ENCODE measurements around the gene NOP9. TPM values are rescaled to one million over a fixed set of nuclear protein-coding genes. Genes with fewer than 3 reads are reported as not detected.

Gene NOP9
- total and polyA plus RNA-seq, 2 experiments from 2014 or later, result 3.7 to 13.2 TPM

- TF ChIP-seq CTCF (IDR thresholded peaks at IDR 0.05; ENCODE audit: poor library complexity), result no peak
- no peak for TF ChIP-seq EZH2phosphoT487 (IDR thresholded peaks at IDR 0.05; ENCODE audit: low read depth, severe bottlenecking, unreplicated experiment)
- no peak for TF ChIP-seq EZH2 (IDR thresholded peaks at IDR 0.05; ENCODE audit: borderline replicate concordance)
- H3K36me3 ChIP-seq (replicated peaks; ENCODE audit: insufficient read depth, low read depth), result no peaks in the 10 kb centered on the region
- H3K27me3 ChIP-seq, result no peaks in the 10 kb centered on the region
- no peaks in the 10 kb centered on the region for H3K9me2 ChIP-seq (replicated peaks; ENCODE audit: insufficient read depth)
- no peak overlapping the region for H3K4me2 ChIP-seq
- WGBS (ENCODE audit: low lambda C conversion rate, missing lambda C conversion rate), result 77% methylated on average over 6 of the region's 6 CpGs
- H3K9me3 ChIP-seq (ENCODE audit: low read depth), result no peaks in the 10 kb centered on the region
- no peaks in the 10 kb centered on the region for H3K4me1 ChIP-seq (ENCODE audit: insufficient read depth)
- H2AFZ ChIP-seq, result no peak overlapping the region
- no peaks in the 10 kb centered on the region for H4K20me1 ChIP-seq (ENCODE audit: insufficient read depth, poor library complexity, severe bottlenecking)
- H3K27ac ChIP-seq, result no peak overlapping the region
- no peak for DNase-seq (ENCODE audit: low spot score)
- H3K79me2 ChIP-seq, result no peaks in the 10 kb centered on the region
- no peak overlapping the region for H3K4me3 ChIP-seq
Observed at GRCh38 chr14:24264298-24264697, 35.4 kb upstream of the NOP9 start.

GRCh38 chr14:24266344-24267244 lies 33.1 kb upstream of the NOP9 start:
- Histone ChIP-seq H3K4me1 (ENCODE audit: insufficient read depth) (no peaks in the 10 kb centered on the region), H3K4me2 (no peak overlapping the region), H3K79me2 (no peaks in the 10 kb centered on the region), H4K20me1 (ENCODE audit: insufficient read depth, poor library complexity, severe bottlenecking) (no peaks in the 10 kb centered on the region), H3K4me3 (no peak overlapping the region), H3K9me2 (replicated peaks; ENCODE audit: insufficient read depth) (no peaks in the 10 kb centered on the region), H3K27ac (no peak overlapping the region), H3K27me3 (no peaks in the 10 kb centered on the region), H3K9me3 (ENCODE audit: low read depth) (no peaks in the 10 kb centered on the region), H2AFZ (no peak overlapping the region), H3K36me3 (replicated peaks; ENCODE audit: insufficient read depth, low read depth) (no peaks in the 10 kb centered on the region)
- DNase-seq (ENCODE audit: low spot score), result no peak
- WGBS (ENCODE audit: low lambda C conversion rate, missing lambda C conversion rate), result 84% methylated on average over 17 of the region's 18 CpGs
- no peak for TF ChIP-seq EZH2 (IDR thresholded peaks at IDR 0.05; ENCODE audit: borderline replicate concordance)
- no peak for TF ChIP-seq CTCF (IDR thresholded peaks at IDR 0.05; ENCODE audit: poor library complexity)
- TF ChIP-seq EZH2phosphoT487 (IDR thresholded peaks at IDR 0.05; ENCODE audit: low read depth, severe bottlenecking, unreplicated experiment), result no peak

GRCh38 chr14:24267516-24267915 lies 32.1 kb upstream of the NOP9 start:
- Histone ChIP-seq H2AFZ (no peak overlapping the region), H4K20me1 (ENCODE audit: insufficient read depth, poor library complexity, severe bottlenecking) (no peaks in the 10 kb centered on the region), H3K9me2 (replicated peaks; ENCODE audit: insufficient read depth) (no peaks in the 10 kb centered on the region), H3K4me2 (no peak overlapping the region), H3K36me3 (replicated peaks; ENCODE audit: insufficient read depth, low read depth) (no peaks in the 10 kb centered on the region), H3K27ac (no peak overlapping the region), H3K79me2 (peaks cover 6% of the 10 kb centered on the region), H3K9me3 (ENCODE audit: low read depth) (no peaks in the 10 kb centered on the region), H3K4me3 (no peak overlapping the region), H3K4me1 (ENCODE audit: insufficient read depth) (peaks cover 6% of the 10 kb centered on the region), H3K27me3 (no peaks in the 10 kb centered on the region)
- 98% methylated on average over 9 of the region's 9 CpGs for WGBS (ENCODE audit: low lambda C conversion rate, missing lambda C conversion rate)
- TF ChIP-seq EZH2phosphoT487 (IDR thresholded peaks at IDR 0.05; ENCODE audit: low read depth, severe bottlenecking, unreplicated experiment) (no peak), CTCF (IDR thresholded peaks at IDR 0.05; ENCODE audit: poor library complexity) (no peak), EZH2 (IDR thresholded peaks at IDR 0.05; ENCODE audit: borderline replicate concordance) (no peak)
- no peak for DNase-seq (ENCODE audit: low spot score)

All from hepatocyte (in vitro differentiated cells).